ENCODE data around the gene STT3B.

DNA sequence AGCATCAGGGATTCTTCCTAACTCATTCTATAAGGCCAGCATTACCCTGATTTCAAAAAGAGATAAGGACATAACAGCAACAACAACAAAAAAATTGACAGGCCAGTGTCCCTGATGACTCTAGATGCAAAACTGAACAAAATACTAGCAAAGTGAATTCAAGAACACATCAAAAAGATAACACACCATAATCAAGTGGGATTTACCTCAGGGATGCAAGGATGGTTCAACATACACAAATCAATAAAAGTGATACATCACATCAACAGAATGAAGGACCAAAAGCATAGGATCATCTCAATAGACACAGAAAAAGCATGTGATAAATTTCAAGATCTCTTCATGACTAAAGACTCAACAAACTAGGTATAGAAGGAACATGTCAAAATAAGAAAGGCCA is 119.6 kb downstream of the STT3B start:
- TF ChIP-seq POLR2AphosphoS5 (IDR thresholded peaks at IDR 0.05; ENCODE audit: low read depth, low read length) (no peak), POLR2A (IDR thresholded peaks at IDR 0.05; ENCODE audit: low read depth, low read length) (no peak)

All from GM12892 (cell line).